Hematopoietic multipotent progenitor cell (in vitro differentiated cells): ENCODE data around the gene GLIS2. TPM values are rescaled to one million over a fixed set of nuclear protein-coding genes. Genes with fewer than 3 reads are reported as not detected.

ENCODE experiments used
- DNase-seq, 3 donors: peaks; one replicate each; pipeline ENCODE4 v3.0.0-alpha.2; 2011 to 2015; ENCODE audit warnings: low read depth in 2 of 3, low spot score in 2 of 3
- total RNA-seq: library from RNA; depleted of rRNA; stranded (reverse); fragments of >200 nt; gene quantifications from one replicate; pipeline ENCODE4 v1.2.3, GENCODE V29; 2012

The GLIS2 gene
- total RNA-seq, 1 donor, result under 0.01 TPM

DNA sequence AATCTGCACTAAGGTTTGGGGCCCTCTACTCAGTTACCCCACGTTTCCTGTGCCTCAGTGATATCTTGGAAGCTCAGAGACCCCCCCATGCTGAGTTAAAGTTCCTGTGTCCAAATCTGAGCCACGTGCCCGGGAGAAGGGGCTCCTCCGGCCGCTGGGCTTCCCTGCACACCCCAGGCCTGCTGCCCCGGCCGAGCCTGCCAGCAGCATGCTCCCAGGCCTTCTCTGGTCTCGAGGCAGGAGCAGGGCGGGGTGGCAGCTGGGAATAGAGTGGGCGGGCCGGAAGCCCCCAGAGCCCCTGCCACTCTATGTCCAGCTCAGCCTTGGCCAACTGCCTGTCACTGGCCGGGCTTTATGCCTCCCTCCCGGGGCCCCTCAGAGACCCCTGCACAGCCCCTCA, 50.1 kb downstream of the GLIS2 start:
- no peak for DNase-seq

DNA sequence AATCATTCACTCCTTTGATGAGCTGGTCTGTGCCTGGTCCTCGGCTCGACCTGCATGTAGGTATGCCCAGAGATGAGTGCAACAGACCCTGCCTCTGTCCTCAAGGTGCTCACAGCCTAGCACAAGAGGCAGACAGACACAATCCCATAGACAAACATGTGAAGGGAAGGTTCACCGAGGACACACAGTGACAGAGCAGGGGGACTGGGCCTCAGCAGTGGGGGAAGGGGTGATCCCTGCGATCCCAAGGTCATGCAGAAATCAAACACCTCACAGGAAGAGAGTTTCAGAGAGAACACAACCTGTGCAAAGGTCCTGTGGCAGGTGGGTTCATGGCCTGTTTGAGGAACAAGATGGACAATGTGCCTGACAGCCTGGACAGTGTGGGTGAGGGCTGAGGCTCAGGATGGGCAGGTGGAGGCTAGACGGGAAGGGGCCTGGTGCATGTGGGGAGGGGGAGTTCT, 51.6 kb downstream of the GLIS2 start:
- DNase-seq, result no peak

DNA sequence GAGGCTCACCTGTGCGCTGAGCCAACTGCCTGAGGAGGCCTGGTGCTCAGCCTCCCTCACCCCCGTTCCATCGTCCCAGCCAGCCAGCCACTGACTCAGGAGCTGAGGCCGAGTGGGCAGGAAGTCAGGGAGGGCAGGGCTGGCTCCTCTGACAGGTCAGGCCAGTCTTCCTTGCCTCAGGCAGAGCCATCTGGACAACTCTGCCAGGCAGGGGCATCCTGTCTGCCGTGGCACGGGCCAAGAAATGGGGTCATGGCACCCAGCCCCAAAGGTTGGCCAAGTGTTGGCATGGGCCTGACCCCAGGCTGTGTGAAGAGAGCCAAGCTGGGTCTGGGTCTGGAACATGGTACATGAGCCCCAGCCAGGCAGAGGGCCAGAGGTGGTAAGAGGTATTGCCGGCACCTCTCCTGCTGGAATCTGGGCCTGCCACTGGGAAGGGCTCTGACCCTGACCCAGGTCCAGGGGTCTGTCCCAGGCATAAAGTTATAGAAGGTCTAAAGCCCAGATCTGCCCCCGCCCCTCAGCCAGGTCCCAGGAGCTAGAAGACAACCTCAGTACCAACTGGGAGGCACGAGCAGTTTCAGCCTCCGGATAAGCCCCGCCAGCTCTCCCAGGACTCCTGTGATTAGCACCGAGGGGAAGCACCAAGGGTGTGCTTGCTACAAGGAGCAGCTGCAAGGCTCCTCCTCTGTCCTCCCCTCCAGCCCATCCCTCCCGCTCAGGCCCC, 53.3 kb downstream of the GLIS2 start:
- DNase-seq, result no peak

DNA sequence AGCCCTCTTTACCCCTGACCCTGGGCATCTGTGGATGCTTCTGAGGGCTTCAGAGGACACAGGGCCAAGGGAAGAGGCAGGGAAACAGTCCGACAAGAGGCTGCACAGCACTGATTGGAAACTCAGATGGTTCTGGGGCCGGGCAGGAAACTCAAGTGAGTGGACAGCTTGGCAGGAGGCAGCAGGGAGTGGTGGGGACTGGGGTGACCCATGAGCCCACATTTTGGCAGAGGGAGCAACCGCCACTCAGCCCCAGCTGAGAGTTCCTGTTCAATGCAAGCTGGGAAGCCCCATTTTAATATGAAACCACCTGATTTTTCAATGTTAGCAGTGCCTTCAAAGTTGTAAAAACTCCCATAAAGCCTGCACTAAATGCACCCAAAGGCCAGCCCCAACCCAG, 54.3 kb downstream of the GLIS2 start:
- DNase-seq, result no peak

DNA sequence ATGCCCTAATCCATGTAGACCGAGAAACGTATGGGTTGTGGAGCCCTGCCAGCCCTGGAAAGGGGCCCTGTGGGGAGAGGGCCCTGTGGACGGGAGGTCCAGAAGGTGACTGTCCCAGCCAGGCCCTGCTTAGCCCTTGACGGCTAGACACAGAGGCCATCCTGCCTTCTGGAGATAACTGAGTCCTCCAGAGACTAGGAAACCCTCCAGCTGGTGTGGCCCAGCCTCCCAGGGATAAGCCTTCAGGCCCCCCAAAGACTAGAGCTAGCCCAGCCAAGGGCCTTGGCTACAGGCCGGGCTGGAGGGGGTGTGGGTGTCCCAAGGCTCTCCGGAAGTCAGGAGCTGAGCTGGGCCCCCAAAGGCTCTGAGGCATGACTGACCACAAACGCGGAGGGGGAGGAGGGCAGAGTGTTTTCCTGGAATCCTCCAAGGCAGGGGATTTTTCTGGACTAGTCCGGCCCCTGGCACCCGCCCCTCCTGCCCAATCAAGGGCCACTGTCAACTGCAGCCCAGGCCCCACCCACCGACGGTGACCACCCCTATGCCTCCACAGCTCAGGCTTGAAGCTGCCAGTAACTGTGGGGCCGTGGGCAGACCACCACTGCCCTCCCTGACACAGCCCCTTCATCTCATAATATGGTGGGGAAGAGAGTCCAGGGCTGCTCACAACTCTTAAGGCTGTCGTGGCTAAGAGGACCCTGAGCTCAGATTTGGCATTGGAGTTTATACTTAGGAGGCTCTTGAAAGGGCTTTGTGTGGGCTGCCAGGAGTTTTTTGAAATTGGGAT, 54.9 kb downstream of the GLIS2 start:
- no peak for DNase-seq

DNA sequence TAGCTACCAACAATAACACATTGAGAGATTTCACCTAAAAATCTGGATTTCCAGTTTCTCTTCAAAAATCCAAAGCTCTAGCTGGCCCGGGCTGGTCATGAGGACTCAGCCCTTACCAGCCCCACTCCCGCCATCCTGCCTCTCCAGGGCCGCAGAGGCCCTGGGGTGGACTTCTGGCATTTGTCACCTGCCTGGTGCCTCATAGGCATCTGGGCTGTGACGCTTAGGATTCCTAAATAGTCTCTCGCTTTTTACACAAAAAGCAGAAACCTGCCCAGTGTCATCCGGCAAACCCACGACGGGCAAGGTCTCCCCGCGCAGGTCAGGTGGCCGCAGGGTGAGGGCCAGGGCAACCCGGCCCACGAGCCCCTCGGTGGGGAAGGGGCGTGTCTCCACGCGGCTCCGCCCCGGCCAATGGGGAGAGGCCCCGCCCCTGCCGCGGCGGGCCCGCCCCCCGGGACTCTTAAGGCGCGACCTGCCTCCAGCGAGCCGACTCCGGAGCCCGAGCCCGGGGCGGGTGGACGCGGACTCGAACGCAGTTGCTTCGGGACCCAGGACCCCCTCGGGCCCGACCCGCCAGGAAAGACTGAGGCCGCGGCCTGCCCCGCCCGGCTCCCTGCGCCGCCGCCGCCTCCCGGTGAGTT, 55.6 kb downstream of the GLIS2 start, which contains the start of gene VASN:
Gene VASN, plus strand, starts transcription at position 492 of the 644 bp plus-strand sequence. CDS start 9,030 bp downstream, outside the sequence.
- peak; percentile 49 to 69 (median 64) for DNase-seq

DNA sequence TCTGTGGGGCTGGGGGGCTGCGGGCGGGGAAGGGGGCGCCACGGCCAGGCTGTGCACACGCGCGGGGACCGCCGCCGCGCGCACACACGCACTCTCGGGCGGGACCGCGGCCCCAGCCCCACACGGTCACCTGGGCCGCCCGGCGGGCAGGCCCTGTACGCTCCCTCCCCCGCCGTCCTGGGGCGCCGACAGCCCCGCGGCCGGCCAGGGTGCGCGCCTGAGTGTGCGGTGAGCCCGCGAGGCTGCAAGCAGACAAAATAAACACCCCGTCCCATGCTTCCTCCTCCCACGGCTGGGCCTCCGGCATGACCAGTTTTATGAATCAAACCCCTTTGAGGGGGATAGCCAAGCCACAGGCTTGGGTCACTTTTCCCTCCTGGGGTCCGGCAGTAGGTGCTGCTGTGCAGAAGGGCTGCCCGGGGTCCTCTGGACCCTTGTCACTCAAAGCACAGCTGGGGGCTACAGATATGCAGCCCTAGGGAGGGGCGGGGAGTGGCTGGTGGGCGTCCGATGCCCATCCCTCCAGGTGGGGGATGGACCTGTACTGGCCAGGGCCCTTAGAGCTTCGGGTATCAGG, 56.2 kb downstream of the GLIS2 start:
- peak in 2 of 3 donors; percentile 20 to 51 for DNase-seq

DNA sequence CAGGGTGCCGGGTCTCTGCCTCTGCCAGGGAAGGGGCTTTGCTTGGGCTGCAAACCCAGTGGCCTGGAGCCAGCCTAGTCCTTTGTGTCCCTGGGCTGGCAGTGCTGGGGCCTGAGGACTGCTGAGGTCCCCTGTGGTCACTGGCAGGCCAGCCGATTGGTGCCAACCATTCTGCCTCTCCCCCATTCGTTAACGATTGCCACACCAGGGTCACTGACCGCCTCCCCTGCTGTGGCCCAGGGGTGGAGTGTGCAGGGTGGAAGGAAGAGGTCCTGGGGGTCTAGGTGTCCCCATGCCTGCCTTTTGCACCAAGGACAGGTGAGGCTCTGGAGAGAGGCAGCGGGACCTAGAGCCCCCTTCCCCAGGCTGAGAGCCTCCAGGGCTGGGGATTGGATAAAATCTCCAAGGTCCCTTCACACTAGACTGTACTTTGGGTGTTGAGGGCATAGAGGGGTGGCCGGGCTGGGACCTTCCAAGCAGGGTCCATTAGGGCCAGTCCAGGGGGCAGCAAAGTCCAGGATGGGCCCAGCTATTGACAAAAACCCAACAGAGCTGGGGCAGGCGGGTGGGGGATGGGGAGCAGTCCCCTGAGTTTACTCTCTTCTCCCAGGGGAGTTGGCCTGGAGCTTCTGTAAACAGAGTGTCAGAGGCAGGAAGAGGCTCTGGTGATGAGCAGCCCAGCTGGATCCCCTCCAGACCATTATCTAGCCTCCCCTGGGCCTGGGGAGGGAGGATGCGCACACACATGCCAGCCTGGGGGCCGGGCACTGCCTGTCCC, 56.9 kb downstream of the GLIS2 start:
- no peak for DNase-seq

DNA sequence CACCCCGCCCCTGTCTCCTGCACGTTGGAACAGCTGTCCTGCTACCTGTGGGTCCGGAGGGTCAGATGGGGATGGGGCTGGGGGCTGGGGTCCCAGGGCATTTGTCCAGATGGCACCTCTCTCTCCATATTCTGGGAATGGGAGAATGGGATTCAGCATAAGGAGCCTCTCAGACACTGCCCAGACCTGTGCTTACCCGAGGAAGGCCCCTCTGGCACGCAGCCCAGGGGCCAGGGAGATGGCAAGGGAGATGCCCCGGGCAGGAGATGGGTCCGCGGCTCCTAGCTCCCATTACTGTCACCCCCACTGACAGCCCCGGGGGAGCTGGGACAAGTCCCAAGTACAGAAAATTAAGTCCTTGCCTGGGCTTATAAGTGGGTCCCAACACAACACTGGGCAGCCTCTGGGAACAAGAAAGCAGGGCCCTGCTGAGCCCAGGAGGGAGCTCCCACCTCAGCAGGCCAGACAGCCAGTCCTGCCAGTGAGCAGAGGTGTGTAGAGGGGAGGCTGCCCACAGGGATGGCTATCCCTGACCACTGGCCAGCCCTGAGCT, 57.6 kb downstream of the GLIS2 start:
- DNase-seq, result no peak

DNA sequence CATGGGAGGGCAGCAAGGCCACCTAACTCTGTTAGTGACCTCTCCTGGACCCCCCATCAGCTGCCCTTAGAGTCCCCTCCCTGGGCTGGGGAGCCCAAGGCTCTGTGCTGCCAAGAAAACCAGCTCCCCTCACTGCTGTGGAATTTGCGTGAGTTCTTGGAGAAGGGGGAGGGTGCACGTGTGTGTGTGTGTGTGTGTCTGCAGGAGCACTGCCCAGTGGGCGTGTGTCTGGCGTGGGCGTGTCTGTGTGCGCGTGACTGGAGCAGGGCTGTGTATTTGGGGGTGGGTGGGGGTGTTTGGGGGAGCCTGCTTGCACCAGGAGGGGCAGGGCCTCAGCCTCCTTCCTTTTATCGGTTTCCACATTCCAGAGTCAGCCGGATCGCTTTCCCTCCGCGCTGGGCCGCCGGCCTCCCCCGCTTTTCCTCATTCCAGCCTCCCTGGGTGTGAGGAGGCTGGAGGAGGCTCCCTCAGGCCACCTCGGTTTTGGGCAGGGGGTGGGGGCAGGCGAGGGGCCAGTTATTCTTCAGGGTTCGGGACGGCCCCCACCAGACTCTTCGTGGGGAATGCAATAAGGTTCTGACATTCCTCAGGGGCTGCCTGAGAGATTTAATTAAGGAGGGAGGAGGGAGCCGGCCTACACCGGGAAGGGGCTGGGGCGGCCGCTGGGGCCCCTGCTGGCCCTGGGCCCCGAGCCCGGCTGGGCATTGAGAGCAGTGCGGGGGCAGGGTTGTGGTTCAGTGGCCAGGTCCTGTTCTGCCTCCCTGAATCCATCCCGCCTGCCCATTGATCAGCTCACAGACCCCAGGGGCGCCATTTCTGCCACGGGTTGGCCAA, 58.3 kb downstream of the GLIS2 start:
- no peak for DNase-seq

DNA sequence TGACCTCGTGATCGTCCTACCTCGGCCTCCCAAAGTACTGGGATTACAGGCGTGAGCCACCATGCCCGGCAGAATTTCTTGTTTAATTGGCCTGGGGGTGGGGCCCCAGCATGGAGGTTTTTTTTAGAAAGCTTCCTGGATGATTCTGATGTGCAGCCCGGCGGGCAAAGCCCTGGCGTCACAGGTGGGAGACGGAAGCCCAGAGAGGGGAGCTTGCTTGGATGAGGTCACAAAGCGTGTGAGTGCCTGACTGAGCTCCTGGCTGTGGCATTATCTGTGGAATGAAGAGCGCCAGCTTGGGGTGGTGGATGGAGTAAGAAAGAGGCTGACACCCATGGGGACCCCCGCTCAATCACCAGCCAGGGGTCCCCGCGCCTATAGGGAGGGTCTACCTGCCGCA, 59.9 kb downstream of the GLIS2 start:
- DNase-seq, result no peak

DNA sequence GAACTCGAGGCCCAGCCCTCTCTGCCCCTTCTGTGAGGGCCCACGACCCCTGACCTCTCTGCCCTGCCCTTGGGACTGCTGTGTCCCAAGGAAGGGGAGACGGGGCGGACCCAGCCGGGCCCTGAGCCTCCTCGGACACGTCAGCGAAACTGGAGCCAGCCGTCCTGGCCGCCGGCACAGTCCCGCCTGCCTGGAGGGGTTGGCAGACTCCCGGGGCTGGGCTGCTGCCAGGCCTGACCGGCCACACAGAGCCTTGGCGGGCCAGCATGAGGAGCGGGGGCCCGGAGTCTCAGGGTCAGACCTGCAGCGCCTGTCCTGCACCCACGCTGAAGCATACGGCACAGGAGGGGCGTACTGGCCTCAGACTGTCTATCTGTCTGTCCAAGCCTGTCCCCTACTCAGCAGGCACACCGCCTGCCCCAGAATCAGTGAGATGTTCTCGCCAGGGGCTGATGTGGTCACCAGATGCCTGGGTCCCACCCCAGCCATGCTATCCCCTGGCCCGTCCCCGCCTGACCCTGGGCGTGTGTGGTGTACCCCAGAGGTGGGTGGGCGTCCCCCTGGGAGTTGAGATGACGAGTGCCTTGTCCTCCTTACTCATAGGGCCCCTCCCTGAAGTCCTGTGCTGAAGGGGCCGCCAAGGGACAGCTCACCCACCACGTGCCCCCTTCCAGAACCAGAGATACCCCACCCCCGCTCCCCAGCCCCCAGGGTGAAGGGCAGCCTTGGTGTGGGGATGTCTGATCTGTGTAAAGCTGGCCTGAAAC, 60.4 kb downstream of the GLIS2 start:
- no peak for DNase-seq

DNA sequence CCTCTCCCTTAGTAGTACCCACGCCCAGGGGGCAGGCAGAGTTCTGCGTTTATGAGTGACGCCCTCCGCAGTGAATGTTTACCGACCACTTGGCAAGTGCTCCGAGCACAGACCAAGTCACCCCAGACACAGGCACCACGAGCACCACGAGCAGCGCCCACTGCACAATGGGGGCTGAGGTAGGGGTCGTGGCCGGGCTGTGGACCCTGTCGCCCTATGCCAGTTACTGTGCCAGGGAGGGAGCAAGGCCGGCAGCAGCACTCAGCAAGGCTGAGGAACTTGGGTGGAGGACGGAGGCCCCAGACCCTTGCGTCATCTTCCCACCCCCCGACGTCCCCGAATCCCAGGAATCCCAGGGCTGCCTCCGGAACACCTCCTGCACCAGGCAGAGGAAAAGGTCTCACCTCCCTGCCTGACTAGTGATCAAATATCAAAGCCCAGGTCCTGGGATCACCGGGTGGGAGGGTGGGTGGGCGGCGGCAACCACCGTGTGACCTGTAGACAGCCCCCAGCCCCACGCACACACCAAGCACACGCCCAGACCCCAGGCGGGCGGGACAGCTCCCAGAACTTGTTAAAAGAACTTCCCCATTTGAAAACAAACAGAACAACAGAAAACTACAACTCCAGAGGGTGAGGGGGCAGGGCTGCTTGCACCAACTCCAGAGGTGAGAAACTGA, 61.2 kb downstream of the GLIS2 start:
- no peak for DNase-seq

DNA sequence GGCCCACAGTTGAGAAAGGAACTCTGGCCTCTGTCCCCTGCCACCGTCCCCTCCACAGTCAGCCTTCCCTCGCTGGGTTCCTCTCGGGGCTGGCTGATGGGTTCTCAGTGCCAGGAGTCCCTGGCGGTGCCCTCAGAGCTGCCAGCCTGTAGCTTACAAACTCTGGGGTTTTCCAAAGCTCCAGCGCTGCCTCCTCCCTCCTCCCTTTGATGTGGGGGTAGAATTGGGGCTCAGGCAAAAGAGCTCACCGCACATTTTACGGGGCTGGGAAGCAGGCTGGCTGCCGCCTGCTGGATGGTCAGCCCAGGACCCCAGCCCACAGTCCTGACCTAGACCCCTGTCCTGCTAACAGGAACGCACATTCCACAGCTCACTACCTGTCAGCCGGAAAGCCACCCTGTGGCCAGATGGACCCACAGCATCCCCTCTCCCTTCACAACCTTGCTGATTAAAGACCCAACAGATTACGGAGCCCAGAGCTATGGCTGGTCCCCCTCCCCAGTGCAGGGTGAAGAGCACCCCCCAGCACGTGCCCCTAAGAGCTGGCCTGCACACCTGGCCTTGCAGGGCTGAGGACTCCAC, 61.8 kb downstream of the GLIS2 start:
- no peak for DNase-seq

DNA sequence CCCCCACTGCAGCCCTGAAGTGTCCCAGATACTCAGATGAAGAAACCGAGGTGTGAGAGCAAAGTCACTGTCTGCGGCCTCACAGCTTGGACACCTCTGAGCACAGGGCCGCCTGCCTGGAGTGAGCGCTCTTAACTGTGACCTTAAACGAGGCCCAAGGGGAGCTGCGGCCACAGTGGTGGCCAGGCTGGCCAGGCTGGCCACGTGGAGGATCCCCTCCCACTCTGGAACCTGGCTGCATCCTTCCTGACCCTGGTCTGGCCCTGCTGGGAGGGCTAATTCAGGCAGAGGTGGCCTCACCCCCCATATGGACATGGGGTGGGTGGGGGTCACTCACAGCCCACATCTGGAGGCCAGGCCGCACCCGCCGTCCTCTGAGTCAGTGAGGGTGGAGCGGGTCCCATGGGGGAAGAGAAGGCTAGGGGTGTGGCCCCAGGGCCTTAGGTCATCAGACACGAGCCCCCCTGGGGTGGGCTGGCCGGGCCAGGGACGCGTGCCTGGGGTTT, 62.3 kb downstream of the GLIS2 start:
- no peak for DNase-seq

DNA sequence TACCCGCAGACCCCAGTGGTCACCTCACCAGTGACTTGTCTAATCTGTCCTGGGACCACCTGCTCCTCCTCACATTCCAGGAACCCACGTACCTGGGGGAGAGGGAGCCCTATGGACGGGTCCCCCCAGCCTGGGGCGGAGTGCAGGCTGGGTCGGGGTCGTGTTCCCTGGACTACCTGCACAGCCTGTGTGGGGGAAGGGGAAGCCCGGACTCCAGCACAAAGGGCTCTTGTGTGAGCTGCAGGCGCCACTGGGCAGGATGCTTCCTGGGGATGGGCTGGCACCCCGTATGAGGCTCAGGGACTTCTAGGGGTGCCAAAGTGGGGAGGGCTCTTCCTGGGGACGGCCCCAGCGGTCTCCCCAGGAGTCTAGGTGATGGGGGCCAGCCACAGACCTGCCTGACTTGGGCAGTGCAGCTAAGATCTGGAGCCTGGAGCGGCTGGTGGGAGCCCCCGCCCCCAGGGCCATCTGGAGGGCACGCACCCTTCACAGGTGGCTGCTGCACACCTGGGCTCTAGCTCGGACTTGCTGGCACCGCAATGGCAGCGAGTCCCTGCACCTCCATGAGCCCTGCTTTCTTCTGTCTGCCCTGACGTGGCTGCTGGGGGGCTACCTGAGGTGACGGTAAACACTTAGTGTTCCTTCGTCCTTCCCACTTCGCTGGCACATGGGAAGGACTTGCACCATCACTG, 63.3 kb downstream of the GLIS2 start:
- no peak for DNase-seq
